GM19193 (cell line): ENCODE data around the gene LIN7A.

ENCODE experiments used
- POLR2A ChIP-seq: IDR thresholded peaks from 4 replicates; pipeline ENCODE4 v1.6.1; 2011; ENCODE audit not compliant: insufficient read depth, insufficient read length; ENCODE audit errors: extremely low read depth

The LIN7A gene

GRCh38 chr12:80937391-80938238 is at the start of gene LIN7A:
TSS of gene LIN7A (minus strand) at chr12:80937934. CDS start at chr12:80937722, 212 bp downstream.
- peak; percentile 61 for TF ChIP-seq POLR2A

- no peak for TF ChIP-seq POLR2A
Observed at GRCh38 chr12:80986224-80986623, 48.5 kb upstream of the LIN7A start.

- no peak for TF ChIP-seq POLR2A
Observed at GRCh38 chr12:80979816-80980215, 42.1 kb upstream of the LIN7A start.

- no peak for TF ChIP-seq POLR2A
Observed at GRCh38 chr12:80979251-80979650, 41.5 kb upstream of the LIN7A start.

- no peak for TF ChIP-seq POLR2A
Observed at GRCh38 chr12:80977346-80977745, 39.6 kb upstream of the LIN7A start.

GRCh38 chr12:80968326-80968725 is 30.6 kb upstream of the LIN7A start:
- TF ChIP-seq POLR2A: no peak

GRCh38 chr12:80967565-80967964 is 29.8 kb upstream of the LIN7A start:
- TF ChIP-seq POLR2A: no peak

GRCh38 chr12:80966001-80966400 is 28.3 kb upstream of the LIN7A start:
- no peak for TF ChIP-seq POLR2A

- no peak for TF ChIP-seq POLR2A
Observed at GRCh38 chr12:80958162-80958561, 20.4 kb upstream of the LIN7A start.

GRCh38 chr12:80954857-80955520 is 17.3 kb upstream of the LIN7A start:
- no peak for TF ChIP-seq POLR2A

- TF ChIP-seq POLR2A: no peak
Observed at GRCh38 chr12:80952443-80952842, 14.7 kb upstream of the LIN7A start.

GRCh38 chr12:80946591-80946990 is 8.9 kb upstream of the LIN7A start:
- no peak for TF ChIP-seq POLR2A

- no peak for TF ChIP-seq POLR2A
Observed at GRCh38 chr12:80943338-80943737, 5.6 kb upstream of the LIN7A start.

GRCh38 chr12:80941916-80942315 is 4.2 kb upstream of the LIN7A start:
- no peak for TF ChIP-seq POLR2A

GRCh38 chr12:80939231-80939950 is 1.7 kb upstream of the LIN7A start:
- no peak for TF ChIP-seq POLR2A
